NCI-H2227 treated with DMSO at 0.1 percent for 48 hours (cell line): ENCODE results near the gene IFT52.

ENCODE experiments used
- DNase-seq: peaks from one replicate; lab custom pipeline; 2025; lab: John Stamatoyannopoulos, UW

The IFT52 gene

DNA sequence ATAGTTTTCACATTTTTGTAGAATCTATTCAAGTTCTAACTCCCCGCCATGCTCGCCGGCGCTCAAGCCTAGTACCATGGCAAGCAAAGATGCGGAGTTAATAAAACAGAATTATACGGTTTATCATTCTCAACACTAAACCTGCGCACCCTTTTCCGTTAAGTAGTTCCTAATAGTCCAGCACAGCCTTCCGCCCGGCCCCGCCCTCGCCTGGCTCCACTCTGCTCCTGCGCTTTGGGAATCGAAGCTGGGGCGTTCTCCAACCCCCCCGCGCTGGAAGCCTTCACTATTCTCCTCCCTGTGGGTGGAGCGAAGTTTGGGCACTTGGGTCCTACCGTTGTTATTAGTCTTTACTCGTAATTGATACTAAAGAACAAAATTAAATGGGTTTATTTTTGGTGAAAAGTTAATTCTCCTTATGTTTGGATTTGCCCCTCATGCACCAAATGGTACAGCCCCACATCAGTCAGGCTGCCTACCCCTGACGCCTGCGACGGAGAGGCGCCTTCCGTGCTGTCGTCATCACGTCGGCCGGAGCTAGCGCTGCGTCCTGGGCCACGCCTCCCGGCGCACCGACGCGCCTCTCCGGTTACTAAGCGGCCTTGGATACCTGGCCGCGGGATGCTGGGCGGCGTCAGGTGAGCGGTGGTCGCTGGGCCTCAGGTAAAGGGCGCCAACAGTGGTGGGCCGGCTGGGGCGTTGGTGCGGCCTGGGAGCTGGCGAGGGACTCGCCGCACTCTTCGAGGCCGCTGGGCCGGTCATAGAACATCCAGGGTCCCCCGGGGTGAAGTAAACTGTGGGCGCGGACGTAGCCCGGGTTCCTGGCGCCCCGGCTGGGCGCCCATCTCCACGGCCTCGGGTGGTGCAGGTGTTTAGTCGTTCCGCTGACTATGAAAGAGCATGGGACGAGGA is at the start of gene IFT52:
Gene IFT52, plus strand, starts transcription at position 546 of the 912 bp plus-strand sequence. CDS start 3,762 bp downstream, outside the sequence.
- peak; percentile 95 for DNase-seq

GRCh38 chr20:43541214-43541613 is 49.5 kb upstream of the IFT52 start:
- no peak for DNase-seq

GRCh38 chr20:43542161-43542560 is 48.6 kb upstream of the IFT52 start:
- no peak for DNase-seq

DNA sequence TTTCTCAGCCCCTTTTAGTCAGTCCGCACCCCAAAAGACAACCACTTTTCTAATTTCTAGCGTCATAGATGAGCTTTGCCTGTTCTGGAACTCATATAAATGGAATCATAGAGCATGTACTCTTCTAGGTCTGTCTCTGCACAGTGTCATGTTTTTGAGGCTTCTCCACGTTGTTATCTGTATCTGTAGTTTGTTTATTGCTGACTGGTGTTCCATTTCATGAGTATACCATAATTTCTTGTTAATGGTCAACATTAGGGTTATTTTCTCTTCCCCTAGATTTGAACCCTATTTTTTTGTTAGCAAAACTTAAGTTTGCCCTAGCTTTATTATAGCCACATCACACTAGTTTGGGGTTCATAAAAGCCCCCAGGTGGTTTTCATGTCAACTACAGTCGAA is 48.1 kb upstream of the IFT52 start:
- DNase-seq = no peak

DNA sequence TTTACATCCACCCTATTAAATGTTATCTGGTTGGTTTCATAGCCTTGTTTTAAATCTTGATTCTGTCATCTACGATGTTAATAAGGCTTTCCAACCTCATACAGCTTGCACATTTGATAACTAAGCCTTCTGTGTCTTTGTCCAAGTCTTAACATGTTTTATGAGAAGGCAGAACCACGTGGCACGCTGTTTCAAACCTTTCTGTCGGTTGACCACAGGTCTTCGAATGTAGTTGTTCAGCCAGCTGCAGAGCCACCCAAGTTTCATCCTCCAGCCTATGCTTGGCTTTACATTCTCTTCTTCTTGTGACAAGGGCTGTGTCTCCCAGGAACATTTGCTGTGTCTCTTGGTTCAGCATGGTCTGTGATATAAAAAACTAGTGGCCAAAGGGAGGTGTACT is 47.6 kb upstream of the IFT52 start:
- no peak for DNase-seq

GRCh38 chr20:43544501-43544900 is 46.2 kb upstream of the IFT52 start:
- DNase-seq = no peak

DNA sequence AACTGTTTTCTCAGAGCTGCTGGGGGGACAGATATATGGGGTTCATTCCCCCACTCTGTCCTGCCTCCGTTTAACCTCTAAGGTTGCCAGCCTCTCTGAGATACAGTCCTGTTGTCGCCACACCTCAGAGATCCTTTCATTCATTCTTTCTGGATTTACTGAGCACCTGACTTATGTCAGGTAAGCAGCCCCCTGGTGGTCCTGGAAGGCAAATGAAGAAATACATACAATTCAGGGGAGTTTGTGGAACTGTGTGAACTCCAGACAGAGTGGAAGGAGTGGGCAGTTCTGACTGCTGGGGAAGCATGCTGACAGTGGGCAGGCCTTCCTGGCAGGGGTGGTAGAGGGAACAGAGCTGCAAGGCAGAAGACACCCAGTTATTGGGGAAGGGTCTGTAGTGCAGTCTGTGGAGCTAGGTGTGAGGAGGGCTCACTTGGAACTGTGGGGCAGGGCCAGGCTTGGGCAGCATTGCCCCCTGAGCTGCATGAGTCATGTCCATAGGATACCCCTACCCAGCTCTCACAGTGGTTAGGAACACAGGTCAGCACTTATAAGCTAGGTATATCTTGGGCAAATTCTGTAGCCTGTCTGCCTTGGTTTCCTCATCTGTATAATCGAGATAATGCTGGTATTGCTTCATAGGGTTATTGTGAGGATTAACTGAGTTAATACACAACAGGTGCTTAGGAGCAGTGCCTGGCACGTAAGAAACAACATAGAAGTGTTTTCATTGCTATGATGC is 44.7 kb upstream of the IFT52 start:
- DNase-seq = no peak

GRCh38 chr20:43548273-43548880 is 42.4 kb upstream of the IFT52 start:
- DNase-seq = no peak

DNA sequence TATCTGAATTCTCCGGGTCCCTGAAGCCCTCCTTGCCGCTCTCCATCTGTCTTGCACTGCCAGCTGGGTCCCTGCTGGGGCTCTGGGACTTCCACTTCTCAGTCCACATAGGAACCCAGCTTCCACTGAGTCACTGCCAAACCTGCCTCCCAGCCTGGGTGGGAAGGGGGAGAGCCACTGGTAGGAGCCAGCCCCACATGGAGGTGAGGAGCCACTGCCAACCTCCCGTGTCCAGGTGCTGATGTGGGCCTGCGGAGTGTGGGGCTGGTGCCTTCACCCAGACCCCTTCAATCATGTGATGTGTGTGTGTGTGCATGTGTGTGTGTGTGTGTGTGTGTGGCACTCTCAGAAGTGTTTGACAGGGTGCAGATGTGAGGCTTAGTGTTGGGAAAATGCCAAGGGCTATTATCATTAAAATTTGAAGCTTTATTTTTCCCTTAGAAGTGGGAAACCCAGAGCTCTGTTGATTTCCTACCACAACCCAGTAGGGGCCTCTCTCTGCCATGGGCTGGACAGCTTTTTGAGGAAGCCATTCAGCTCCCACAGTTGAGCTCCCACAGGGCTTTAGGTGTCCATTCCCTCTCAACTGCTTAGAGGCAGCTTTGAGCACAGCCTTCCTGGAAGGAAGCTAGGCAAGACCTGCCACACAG is 41.2 kb upstream of the IFT52 start:
- DNase-seq = no peak

DNA sequence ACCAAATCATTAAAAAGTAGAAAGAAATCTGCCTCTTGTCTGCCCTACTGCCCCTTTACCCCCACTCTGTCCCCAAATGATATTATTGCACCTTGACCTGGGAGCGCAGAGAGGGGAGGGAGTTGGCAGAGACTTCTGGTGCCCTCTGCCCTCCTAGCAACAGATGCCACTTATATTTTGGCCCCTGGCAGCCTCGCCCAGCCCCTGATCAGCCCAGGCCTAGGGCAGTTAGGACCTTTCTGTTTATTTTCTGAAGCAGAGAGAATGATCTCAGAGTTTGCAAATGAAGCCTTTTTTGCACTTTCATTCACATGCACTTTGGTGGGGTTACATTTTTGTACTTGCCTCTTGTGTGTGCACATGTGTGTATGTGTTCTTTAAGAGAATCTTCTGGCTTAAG is 40.3 kb upstream of the IFT52 start:
- no peak for DNase-seq

GRCh38 chr20:43554369-43554768 is 36.4 kb upstream of the IFT52 start:
- DNase-seq = no peak

GRCh38 chr20:43558412-43559146 is 32.2 kb upstream of the IFT52 start, which contains the start of gene SGK2:
SGK2 (plus strand) TSS chr20:43559027; CDS start chr20:43566496, 7,469 bp downstream.
- DNase-seq = no peak

DNA sequence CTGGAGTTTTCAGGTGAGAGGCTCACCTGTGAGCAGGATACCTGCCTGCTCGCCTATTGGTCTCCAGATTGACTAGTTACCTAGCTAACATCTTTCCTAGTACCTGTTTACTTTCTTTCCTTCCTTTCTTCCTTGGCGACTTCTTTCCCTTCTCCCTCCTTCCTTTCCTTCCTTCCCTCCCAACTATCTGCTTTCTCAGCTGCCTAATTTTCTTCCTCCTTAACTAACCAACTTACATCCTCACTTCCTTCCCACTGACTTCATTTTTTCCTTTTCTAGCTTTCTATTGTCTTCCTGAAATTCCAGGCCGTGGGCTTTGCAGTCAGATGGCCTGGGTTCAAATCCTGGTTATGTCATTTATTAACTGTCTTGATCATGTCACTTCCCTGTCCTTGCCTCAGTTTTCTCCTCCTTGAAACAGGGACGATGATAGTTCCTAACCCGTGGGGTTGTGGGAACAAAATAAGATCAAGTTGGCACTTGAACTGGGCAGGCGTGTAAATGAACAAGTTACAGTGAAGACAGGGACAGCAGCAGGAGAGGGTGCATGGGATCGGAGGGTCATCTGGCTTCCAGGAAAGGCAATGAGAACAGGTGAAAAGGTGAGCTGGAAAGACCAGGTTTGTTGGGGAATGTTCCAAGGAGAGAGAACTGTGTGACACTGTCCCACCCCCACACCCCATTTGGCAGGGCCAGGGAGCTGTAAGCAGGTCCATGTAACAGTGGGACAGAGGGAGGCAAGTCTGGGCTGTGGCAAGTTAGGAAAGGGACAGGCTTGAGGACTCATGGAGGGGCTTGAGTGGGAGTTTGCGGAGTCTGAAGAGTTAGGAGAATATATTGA is 31.4 kb upstream of the IFT52 start:
- no peak for DNase-seq

GRCh38 chr20:43560974-43561373 is 29.8 kb upstream of the IFT52 start:
- no peak for DNase-seq

DNA sequence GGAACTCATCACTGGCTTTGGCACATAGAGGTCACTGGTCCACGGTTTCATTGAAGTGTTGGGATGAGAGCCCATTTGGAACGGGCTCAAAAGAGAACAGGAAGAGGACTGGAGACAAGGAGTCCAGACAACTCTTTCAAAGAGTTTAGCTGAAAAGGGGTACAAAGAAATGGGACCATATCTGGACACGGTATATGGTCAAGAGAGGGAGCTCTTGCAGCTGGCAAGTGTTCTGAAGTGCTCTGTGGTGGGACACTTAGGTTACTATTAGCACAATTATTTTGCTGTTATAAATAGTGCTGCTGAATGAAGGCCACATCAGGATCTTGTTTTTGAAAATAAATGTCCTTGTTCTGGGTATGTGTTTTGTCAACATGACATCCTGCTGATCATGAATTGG is 27.3 kb upstream of the IFT52 start:
- no peak for DNase-seq

- DNase-seq = no peak
Measured at GRCh38 chr20:43563991-43564390, 26.7 kb upstream of the IFT52 start.

DNA sequence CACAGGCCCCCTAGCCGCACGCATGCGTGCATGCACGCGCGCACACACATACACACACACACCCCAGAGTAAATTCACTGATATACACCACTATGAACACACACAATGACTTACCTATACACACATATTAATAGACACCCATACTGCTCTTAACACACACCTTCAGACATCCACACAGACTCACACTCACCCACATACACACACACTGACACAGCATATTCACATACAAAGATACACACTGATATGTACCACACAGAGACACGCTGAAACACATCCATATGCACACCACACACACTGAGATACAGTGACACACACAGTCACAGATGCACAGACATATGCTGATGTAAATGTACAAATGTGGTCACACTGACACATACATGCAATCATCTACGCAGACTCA is 26.3 kb upstream of the IFT52 start:
- DNase-seq = no peak

GRCh38 chr20:43564993-43565757 is 25.6 kb upstream of the IFT52 start:
- no peak for DNase-seq

GRCh38 chr20:43565758-43566104 is 25.0 kb upstream of the IFT52 start:
- no peak for DNase-seq

- no peak for DNase-seq
Measured at GRCh38 chr20:43567477-43567876, 23.3 kb upstream of the IFT52 start.
